ENCODE results near the gene PIR.

Gene PIR

GRCh38 chrX:15335135-15336022, 157.8 kb downstream of the PIR start, which contains the start of gene PIGA (continued):
- TF ChIP-seq ZSCAN23 (tag by site-specific recombination; IDR thresholded peaks at IDR 0.05), result no peak
- TF ChIP-seq ZNF132 (tag by site-specific recombination; IDR thresholded peaks at IDR 0.05; ENCODE audit: borderline replicate concordance), result no peak
- no peak for TF ChIP-seq ZNF311 (tag by site-specific recombination; IDR thresholded peaks at IDR 0.05; ENCODE audit: borderline replicate concordance)
- TF ChIP-seq GLIS1 (tag by site-specific recombination; IDR thresholded peaks at IDR 0.05), result peak; percentile 93
- TF ChIP-seq ZNF488 (tag by site-specific recombination; IDR thresholded peaks at IDR 0.05), result no peak
- TF ChIP-seq ZNF341 (tag by site-specific recombination; IDR thresholded peaks at IDR 0.05; ENCODE audit: low read depth), result peak; percentile 89
- TF ChIP-seq ZNF645 (tag by site-specific recombination; IDR thresholded peaks at IDR 0.05), result no peak
- TF ChIP-seq ZNF521 (tag by site-specific recombination; IDR thresholded peaks at IDR 0.05), result no peak
- TF ChIP-seq ZNF221 (tag by site-specific recombination; IDR thresholded peaks at IDR 0.05; ENCODE audit: borderline replicate concordance), result no peak
- no peak for TF ChIP-seq HOXA7 (CRISPR knock-in tag; IDR thresholded peaks at IDR 0.05; ENCODE audit: borderline replicate concordance)
- no peak for TF ChIP-seq GFI1B (tag by site-specific recombination; IDR thresholded peaks at IDR 0.05)
- no peak for TF ChIP-seq ZNF354C (tag by site-specific recombination; IDR thresholded peaks at IDR 0.05; ENCODE audit: borderline replicate concordance, low read depth)
- TF ChIP-seq FEZF1 (tag by site-specific recombination; IDR thresholded peaks at IDR 0.05), result no peak
- no peak for TF ChIP-seq MYNN (tag by site-specific recombination; IDR thresholded peaks at IDR 0.05; ENCODE audit: borderline replicate concordance)
- no peak for TF ChIP-seq ZNF155 (tag by site-specific recombination; IDR thresholded peaks at IDR 0.05)
- peak; percentile 89 for TF ChIP-seq GLIS2 (tag by site-specific recombination; IDR thresholded peaks at IDR 0.05)
- TF ChIP-seq EGR2 (tag by site-specific recombination; IDR thresholded peaks at IDR 0.05; ENCODE audit: low read depth), result no peak
- TF ChIP-seq ZNF626 (tag by site-specific recombination; IDR thresholded peaks at IDR 0.05), result no peak
- TF ChIP-seq, protein P1, sequence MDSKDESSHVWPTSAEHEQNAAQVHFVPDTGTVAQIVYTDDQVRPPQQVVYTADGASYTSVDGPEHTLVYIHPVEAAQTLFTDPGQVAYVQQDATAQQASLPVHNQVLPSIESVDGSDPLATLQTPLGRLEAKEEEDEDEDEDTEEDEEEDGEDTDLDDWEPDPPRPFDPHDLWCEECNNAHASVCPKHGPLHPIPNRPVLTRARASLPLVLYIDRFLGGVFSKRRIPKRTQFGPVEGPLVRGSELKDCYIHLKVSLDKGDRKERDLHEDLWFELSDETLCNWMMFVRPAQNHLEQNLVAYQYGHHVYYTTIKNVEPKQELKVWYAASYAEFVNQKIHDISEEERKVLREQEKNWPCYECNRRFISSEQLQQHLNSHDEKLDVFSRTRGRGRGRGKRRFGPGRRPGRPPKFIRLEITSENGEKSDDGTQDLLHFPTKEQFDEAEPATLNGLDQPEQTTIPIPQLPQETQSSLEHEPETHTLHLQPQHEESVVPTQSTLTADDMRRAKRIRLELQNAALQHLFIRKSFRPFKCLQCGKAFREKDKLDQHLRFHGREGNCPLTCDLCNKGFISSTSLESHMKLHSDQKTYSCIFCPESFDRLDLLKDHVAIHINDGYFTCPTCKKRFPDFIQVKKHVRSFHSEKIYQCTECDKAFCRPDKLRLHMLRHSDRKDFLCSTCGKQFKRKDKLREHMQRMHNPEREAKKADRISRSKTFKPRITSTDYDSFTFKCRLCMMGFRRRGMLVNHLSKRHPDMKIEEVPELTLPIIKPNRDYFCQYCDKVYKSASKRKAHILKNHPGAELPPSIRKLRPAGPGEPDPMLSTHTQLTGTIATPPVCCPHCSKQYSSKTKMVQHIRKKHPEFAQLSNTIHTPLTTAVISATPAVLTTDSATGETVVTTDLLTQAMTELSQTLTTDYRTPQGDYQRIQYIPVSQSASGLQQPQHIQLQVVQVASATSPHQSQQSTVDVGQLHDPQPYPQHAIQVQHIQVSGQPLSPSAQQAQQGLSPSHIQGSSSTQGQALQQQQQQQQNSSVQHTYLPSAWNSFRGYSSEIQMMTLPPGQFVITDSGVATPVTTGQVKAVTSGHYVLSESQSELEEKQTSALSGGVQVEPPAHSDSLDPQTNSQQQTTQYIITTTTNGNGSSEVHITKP (tag by site-specific recombination; IDR thresholded peaks at IDR 0.05), result no peak
- no peak for TF ChIP-seq ZSCAN16 (tag by site-specific recombination; IDR thresholded peaks at IDR 0.05)
- TF ChIP-seq ZFP3 (tag by site-specific recombination; IDR thresholded peaks at IDR 0.05; ENCODE audit: low read depth), result no peak
- TF ChIP-seq, protein P2, sequence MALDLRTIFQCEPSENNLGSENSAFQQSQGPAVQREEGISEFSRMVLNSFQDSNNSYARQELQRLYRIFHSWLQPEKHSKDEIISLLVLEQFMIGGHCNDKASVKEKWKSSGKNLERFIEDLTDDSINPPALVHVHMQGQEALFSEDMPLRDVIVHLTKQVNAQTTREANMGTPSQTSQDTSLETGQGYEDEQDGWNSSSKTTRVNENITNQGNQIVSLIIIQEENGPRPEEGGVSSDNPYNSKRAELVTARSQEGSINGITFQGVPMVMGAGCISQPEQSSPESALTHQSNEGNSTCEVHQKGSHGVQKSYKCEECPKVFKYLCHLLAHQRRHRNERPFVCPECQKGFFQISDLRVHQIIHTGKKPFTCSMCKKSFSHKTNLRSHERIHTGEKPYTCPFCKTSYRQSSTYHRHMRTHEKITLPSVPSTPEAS (tag by site-specific recombination; IDR thresholded peaks at IDR 0.05), result no peak
- TF ChIP-seq, protein P3, sequence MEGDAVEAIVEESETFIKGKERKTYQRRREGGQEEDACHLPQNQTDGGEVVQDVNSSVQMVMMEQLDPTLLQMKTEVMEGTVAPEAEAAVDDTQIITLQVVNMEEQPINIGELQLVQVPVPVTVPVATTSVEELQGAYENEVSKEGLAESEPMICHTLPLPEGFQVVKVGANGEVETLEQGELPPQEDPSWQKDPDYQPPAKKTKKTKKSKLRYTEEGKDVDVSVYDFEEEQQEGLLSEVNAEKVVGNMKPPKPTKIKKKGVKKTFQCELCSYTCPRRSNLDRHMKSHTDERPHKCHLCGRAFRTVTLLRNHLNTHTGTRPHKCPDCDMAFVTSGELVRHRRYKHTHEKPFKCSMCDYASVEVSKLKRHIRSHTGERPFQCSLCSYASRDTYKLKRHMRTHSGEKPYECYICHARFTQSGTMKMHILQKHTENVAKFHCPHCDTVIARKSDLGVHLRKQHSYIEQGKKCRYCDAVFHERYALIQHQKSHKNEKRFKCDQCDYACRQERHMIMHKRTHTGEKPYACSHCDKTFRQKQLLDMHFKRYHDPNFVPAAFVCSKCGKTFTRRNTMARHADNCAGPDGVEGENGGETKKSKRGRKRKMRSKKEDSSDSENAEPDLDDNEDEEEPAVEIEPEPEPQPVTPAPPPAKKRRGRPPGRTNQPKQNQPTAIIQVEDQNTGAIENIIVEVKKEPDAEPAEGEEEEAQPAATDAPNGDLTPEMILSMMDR (tag by site-specific recombination; IDR thresholded peaks at IDR 0.05), result 0 out of 2 replicates have a peak, but pooled peaks have one; percentile 31
- no peak for TF ChIP-seq REPIN1 (tag by site-specific recombination; IDR thresholded peaks at IDR 0.05; ENCODE audit: low read depth)
- no peak for TF ChIP-seq ZNF112 (tag by site-specific recombination; IDR thresholded peaks at IDR 0.05)
- TF ChIP-seq ZIC2 (tag by site-specific recombination; IDR thresholded peaks at IDR 0.05), result peak; percentile 47; the same call in 1 of the 2 replicates
- no peak for TF ChIP-seq ZNF639 (tag by site-specific recombination; IDR thresholded peaks at IDR 0.05)
- TF ChIP-seq ZNF544 (tag by site-specific recombination; IDR thresholded peaks at IDR 0.05), result no peak

Measured in HEK293 (cell line).